H9 (cell line): ENCODE measurements around the gene CHN2. TPM values are rescaled to one million over a fixed set of nuclear protein-coding genes. Genes with fewer than 3 reads are reported as not detected.

ENCODE experiments used
- DNase-seq: peaks from one replicate; pipeline ENCODE4 v3.0.0-alpha.2; 2017
- H2AFZ ChIP-seq: one replicate; pipeline ENCODE4 v1.6.1; 2013; ENCODE audit warnings: mild to moderate bottlenecking, low read length, control low read depth, moderate library complexity
- H2AK5ac ChIP-seq: 2 replicates; pipeline ENCODE4 v1.6.1; 2013; ENCODE audit warnings: low read length, control low read depth, mixed read lengths; ENCODE audit not compliant: insufficient read length
- H2BK120ac ChIP-seq: one replicate; pipeline ENCODE4 v1.6.1; 2013; ENCODE audit warnings: low read depth, mild to moderate bottlenecking, low read length, control low read depth, inconsistent platforms; ENCODE audit not compliant: poor library complexity, severe bottlenecking
- H2BK12ac ChIP-seq: 2 replicates; pipeline ENCODE4 v1.6.1; 2013; ENCODE audit warnings: low read length, control low read depth, mixed read lengths, low read depth; ENCODE audit not compliant: insufficient read length
- H2BK15ac ChIP-seq: 2 replicates; pipeline ENCODE4 v1.6.1; 2013; ENCODE audit warnings: low read depth, low read length, control low read depth
- H2BK20ac ChIP-seq: one replicate; pipeline ENCODE4 v1.6.1; 2013; ENCODE audit warnings: low read depth, mild to moderate bottlenecking, low read length, control low read depth, inconsistent platforms; ENCODE audit not compliant: poor library complexity, severe bottlenecking
- H2BK5ac ChIP-seq: 2 replicates; pipeline ENCODE4 v1.6.1; 2013; ENCODE audit warnings: low read length, control low read depth, mixed read lengths; ENCODE audit not compliant: insufficient read length
- H3K14ac ChIP-seq: 2 replicates; pipeline ENCODE4 v1.6.1; 2013; ENCODE audit warnings: low read length, control low read depth; ENCODE audit not compliant: insufficient read depth
- H3K18ac ChIP-seq: 2 replicates; pipeline ENCODE4 v1.6.1; 2013; ENCODE audit warnings: low read depth, mild to moderate bottlenecking, mixed read lengths, low read length, control low read depth; ENCODE audit not compliant: insufficient read length
- H3K23ac ChIP-seq: 2 replicates; pipeline ENCODE4 v1.6.1; 2013; ENCODE audit warnings: low read length, control low read depth, mixed read lengths, low read depth; ENCODE audit not compliant: insufficient read length
- H3K23me2 ChIP-seq: 2 replicates; pipeline ENCODE4 v1.6.1; 2013; ENCODE audit warnings: low read depth, mild to moderate bottlenecking, mixed read lengths, low read length, control low read depth; ENCODE audit not compliant: insufficient read length, poor library complexity, severe bottlenecking
- H3K27ac ChIP-seq: 2 replicates; pipeline ENCODE4 v1.5.1; 2013; ENCODE audit warnings: low read length, control low read depth, mixed read lengths, low read depth; ENCODE audit not compliant: insufficient read length
- H3K27me3 ChIP-seq: 2 replicates; pipeline ENCODE4 v1.6.1; 2013; ENCODE audit warnings: low read length, control low read depth, inconsistent platforms; ENCODE audit not compliant: insufficient read depth
- H3K4ac ChIP-seq: 2 replicates; pipeline ENCODE4 v1.6.1; 2013; ENCODE audit warnings: low read depth, mild to moderate bottlenecking, control low read depth, inconsistent platforms, low read length, moderate library complexity
- H3K4me1 ChIP-seq: 2 replicates; pipeline ENCODE4 v1.6.1; 2013; ENCODE audit warnings: low read length, control low read depth, inconsistent platforms; ENCODE audit not compliant: insufficient read depth
- H3K4me2 ChIP-seq: 2 replicates; pipeline ENCODE4 v1.6.1; 2013; ENCODE audit warnings: low read length, control low read depth, mixed read lengths; ENCODE audit not compliant: insufficient read length, insufficient read depth
- H3K56ac ChIP-seq: 2 replicates; pipeline ENCODE4 v1.6.1; 2013; ENCODE audit warnings: low read depth, mild to moderate bottlenecking, mixed read lengths, low read length, control low read depth; ENCODE audit not compliant: insufficient read length
- H3K79me1 ChIP-seq: 2 replicates; pipeline ENCODE4 v1.6.1; 2013; ENCODE audit warnings: low read depth, mild to moderate bottlenecking, moderate library complexity, low read length, control low read depth, inconsistent platforms; ENCODE audit not compliant: insufficient read depth, poor library complexity, severe bottlenecking
- H3K79me2 ChIP-seq: 2 replicates; pipeline ENCODE4 v1.6.1; 2013; ENCODE audit warnings: low read length, control low read depth, inconsistent platforms; ENCODE audit not compliant: insufficient read depth
- H3K9ac ChIP-seq: 2 replicates; pipeline ENCODE4 v1.6.1; 2013; ENCODE audit warnings: low read length, control low read depth, mixed read lengths; ENCODE audit not compliant: insufficient read length; ENCODE audit errors: extremely low read depth
- H3K9me3 ChIP-seq: one replicate; pipeline ENCODE4 v1.6.1; 2013; ENCODE audit warnings: low read depth, low read length, inconsistent platforms; ENCODE audit not compliant: control insufficient read depth
- H3T11ph ChIP-seq: one replicate; pipeline ENCODE4 v1.6.1; 2013; ENCODE audit warnings: mild to moderate bottlenecking, low read length, control low read depth, inconsistent platforms
- H4K20me1 ChIP-seq: one replicate; pipeline ENCODE4 v1.6.1; 2013; ENCODE audit not compliant: control insufficient read depth, insufficient read length, insufficient read depth
- H4K5ac ChIP-seq: 2 replicates; pipeline ENCODE4 v1.6.1; 2013; ENCODE audit warnings: low read depth, mild to moderate bottlenecking, mixed read lengths, low read length, control low read depth; ENCODE audit not compliant: insufficient read length
- H4K8ac ChIP-seq: replicated peaks from 2 replicates; pipeline ENCODE4 v1.6.1; 2013; ENCODE audit warnings: low read length, control low read depth, mixed read lengths, low read depth; ENCODE audit not compliant: insufficient read length
- H4K91ac ChIP-seq: 2 replicates; pipeline ENCODE4 v1.6.1; 2013; ENCODE audit warnings: low read depth, mild to moderate bottlenecking, moderate library complexity, mixed read lengths, low read length, control low read depth; ENCODE audit not compliant: insufficient read length
- H3K27ac Mint-ChIP-seq, 3 experiments: 2 replicates in 2 of 3; 3 replicates in 1 of 3; pipeline ENCODE4 v1.8.0; 2020 to 2021; ENCODE audit warnings: mixed read lengths in 3 of 3, mild to moderate bottlenecking in 1 of 3, moderate library complexity in 1 of 3
- H3K27me3 Mint-ChIP-seq: 2 replicates; pipeline ENCODE4 v1.8.0; 2021; ENCODE audit warnings: low read depth, mild to moderate bottlenecking, moderate library complexity, mixed read lengths
- H3K36me3 Mint-ChIP-seq, 3 experiments: 2 replicates in 2 of 3; 3 replicates in 1 of 3; pipeline ENCODE4 v1.8.0; 2020 to 2021; ENCODE audit warnings: low read depth in 3 of 3, mixed read lengths in 3 of 3; ENCODE audit not compliant: insufficient read depth in 1 of 3
- H3K4me1 Mint-ChIP-seq, 2 experiments: 2 replicates each; pipeline ENCODE4 v1.8.0; 2020; ENCODE audit warnings: mixed read lengths in 2 of 2
- H3K4me3 Mint-ChIP-seq, 2 experiments: 2 replicates in 1 of 2; 3 replicates in 1 of 2; pipeline ENCODE4 v1.8.0; 2020 to 2021; ENCODE audit warnings: mild to moderate bottlenecking in 2 of 2, mixed read lengths in 2 of 2, moderate library complexity in 1 of 2
- H3K9me3 Mint-ChIP-seq, 2 experiments: 2 replicates in 1 of 2; 3 replicates in 1 of 2; pipeline ENCODE4 v1.8.0; 2020; ENCODE audit warnings: mild to moderate bottlenecking in 2 of 2, mixed read lengths in 2 of 2, moderate library complexity in 1 of 2
- WGBS: extraction: QIAGEN DNeasy Blood & Tissue Kit; methylation state at CpG from one replicate; pipeline ENCODE4 v1.1.7; 2013; ENCODE audit warnings: missing lambda C conversion rate, low lambda C conversion rate, mixed read lengths; ENCODE audit not compliant: insufficient read length; ENCODE audit errors: extremely low coverage; 5-methylcytosine and 5-hydroxymethylcytosine counted together
- total RNA-seq: library from RNA; stranded (reverse); gene quantifications from 2 replicates; pipeline ENCODE4 v1.2.1, GENCODE V29; 2021
- TF ChIP-seq, protein P1 (sequence below): fragments of 200-600 bp; sonication (generic); conservative IDR thresholded peaks from 3 replicates; pipeline ENCODE4 v1.8.0; 2021; ENCODE audit warnings: antibody characterized with exemption, mild to moderate bottlenecking

CHN2 gene
- total RNA-seq, 1 experiment from 2014 or later = 3.3 TPM

DNA sequence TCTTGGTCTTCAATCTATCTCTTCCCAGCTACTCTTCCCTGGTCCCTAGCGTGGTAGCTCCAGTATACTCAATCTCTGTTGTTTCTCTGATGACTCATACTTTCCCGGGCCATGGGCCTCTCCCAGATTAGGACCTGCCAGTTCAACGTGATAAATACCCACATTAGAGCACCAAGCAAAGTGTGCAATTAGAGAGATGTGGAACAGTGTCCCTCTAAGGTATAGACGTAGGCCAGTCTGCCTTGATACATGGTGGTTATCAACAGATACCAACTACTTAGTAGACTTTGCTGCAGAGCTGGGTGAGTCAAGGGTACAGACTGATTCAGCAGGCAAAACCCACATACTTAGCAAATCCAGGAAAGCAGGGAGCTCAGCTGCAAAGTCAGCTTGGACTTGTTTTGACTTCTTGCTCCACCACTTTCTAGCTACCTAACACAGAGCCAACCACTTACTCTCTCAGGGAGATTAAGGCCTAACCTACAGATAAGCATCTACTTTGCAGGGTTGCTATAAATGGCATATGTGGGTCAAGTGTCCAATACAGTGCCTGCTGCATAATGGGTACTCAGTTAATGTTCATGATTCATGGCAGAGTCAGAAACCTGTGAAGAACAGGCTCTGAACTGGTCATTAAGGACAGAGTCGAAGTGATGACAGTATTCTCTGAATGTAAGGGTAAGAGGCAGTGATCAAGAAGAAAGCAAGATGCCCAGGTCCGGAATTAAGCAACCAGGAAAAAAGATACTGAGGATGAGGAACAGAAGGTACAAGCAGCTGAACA lies 176.1 kb downstream of the CHN2 start:
- Histone ChIP-seq H2BK12ac (no peak overlapping the region), H3K4me1 (peaks cover 5% of the 10 kb centered on the region; the same call in 1 of the 2 replicates), H2AFZ (no peak overlapping the region), H3K4ac (no peak overlapping the region), H4K8ac (no peak overlapping the region), H3K23me2 (no peaks in the 10 kb centered on the region), H3K56ac (no peak overlapping the region), H4K20me1 (no peaks in the 10 kb centered on the region), H3K9me3 (no peaks in the 10 kb centered on the region), H3K14ac (no peak overlapping the region), H4K91ac (no peak overlapping the region), H3K9ac (no peak overlapping the region), H2AK5ac (no peak overlapping the region), H2BK20ac (no peak overlapping the region), H3K79me1 (no peaks in the 10 kb centered on the region), H3K18ac (no peak overlapping the region), H3K27ac (no peak overlapping the region), H2BK120ac (no peak overlapping the region), H3K23ac (no peak overlapping the region), H3K27me3 (no peaks in the 10 kb centered on the region), H2BK15ac (no peak overlapping the region), H2BK5ac (no peak overlapping the region), H3K79me2 (no peaks in the 10 kb centered on the region), H3K4me2 (no peak overlapping the region), H4K5ac (no peak overlapping the region), H3T11ph (no peak overlapping the region)
- TF ChIP-seq, protein P1, sequence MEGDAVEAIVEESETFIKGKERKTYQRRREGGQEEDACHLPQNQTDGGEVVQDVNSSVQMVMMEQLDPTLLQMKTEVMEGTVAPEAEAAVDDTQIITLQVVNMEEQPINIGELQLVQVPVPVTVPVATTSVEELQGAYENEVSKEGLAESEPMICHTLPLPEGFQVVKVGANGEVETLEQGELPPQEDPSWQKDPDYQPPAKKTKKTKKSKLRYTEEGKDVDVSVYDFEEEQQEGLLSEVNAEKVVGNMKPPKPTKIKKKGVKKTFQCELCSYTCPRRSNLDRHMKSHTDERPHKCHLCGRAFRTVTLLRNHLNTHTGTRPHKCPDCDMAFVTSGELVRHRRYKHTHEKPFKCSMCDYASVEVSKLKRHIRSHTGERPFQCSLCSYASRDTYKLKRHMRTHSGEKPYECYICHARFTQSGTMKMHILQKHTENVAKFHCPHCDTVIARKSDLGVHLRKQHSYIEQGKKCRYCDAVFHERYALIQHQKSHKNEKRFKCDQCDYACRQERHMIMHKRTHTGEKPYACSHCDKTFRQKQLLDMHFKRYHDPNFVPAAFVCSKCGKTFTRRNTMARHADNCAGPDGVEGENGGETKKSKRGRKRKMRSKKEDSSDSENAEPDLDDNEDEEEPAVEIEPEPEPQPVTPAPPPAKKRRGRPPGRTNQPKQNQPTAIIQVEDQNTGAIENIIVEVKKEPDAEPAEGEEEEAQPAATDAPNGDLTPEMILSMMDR = no peak
- WGBS = no CpG with 5 or more reads among the region's 6 CpGs
- no peaks in the 10 kb centered on the region for H3K36me3 Mint-ChIP-seq
- H3K4me1 Mint-ChIP-seq = peaks cover 12 to 15% of the 10 kb centered on the region in 2 experiments
- H3K27ac Mint-ChIP-seq = no peak overlapping the region
- no peak for DNase-seq
- no peak overlapping the region for H3K4me3 Mint-ChIP-seq
- no peaks in the 10 kb centered on the region for H3K9me3 Mint-ChIP-seq
- no peaks in the 10 kb centered on the region; the same call in 1 of the 2 replicates for H3K27me3 Mint-ChIP-seq
